ENCODE measurements around the gene RPAP2.

The RPAP2 gene

DNA sequence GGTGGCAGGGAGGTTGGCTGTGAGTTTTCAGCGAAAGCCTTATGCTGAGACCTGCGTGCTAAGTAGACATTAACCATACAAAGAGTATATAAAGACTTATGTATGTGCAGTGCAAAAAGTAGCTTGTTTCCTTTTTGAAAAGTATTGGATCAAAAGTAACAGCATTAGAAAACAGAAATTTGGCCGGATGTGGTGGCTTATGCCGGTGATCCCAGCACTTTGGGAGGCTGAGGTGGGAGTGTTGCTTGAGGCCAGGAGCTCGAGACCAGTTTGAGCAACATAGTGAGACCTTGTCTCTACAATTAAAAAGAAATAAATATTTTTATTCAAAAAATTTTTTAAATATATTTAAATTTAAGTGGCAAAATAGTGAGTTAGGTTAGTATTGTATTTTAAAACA, 2.2 kb downstream of the RPAP2 start:
- Histone ChIP-seq H3K4me2 (ENCODE audit: low read length) (no peak overlapping the region), H3K79me2 (ENCODE audit: insufficient read depth, low read length) (peaks cover 29% of the 10 kb centered on the region), H3K36me3 (ENCODE audit: insufficient read depth, low read length) (peaks cover 40% of the 10 kb centered on the region), H3K27ac (ENCODE audit: low read depth, low read length, poor library complexity, severe bottlenecking) (no peak overlapping the region), H3F3A (ENCODE audit: insufficient read depth, low read length) (no peaks in the 10 kb centered on the region), H3K9ac (ENCODE audit: low read length) (no peak overlapping the region), H2AFZ (ENCODE audit: low read length) (no peak overlapping the region), H3K4me1 (ENCODE audit: insufficient read depth, low read length, severe bottlenecking) (peaks cover 22% of the 10 kb centered on the region), H3K9me3 (ENCODE audit: low read length) (no peaks in the 10 kb centered on the region), H3K9me2 (ENCODE audit: low read depth, low read length) (no peaks in the 10 kb centered on the region), H3K4me3 (ENCODE audit: low read depth, low read length, poor library complexity, severe bottlenecking) (no peak overlapping the region), H3K27me3 (ENCODE audit: insufficient read depth, low read length) (no peaks in the 10 kb centered on the region), H4K20me1 (ENCODE audit: insufficient read depth, low read length) (no peaks in the 10 kb centered on the region)
- TF ChIP-seq, protein P1, sequence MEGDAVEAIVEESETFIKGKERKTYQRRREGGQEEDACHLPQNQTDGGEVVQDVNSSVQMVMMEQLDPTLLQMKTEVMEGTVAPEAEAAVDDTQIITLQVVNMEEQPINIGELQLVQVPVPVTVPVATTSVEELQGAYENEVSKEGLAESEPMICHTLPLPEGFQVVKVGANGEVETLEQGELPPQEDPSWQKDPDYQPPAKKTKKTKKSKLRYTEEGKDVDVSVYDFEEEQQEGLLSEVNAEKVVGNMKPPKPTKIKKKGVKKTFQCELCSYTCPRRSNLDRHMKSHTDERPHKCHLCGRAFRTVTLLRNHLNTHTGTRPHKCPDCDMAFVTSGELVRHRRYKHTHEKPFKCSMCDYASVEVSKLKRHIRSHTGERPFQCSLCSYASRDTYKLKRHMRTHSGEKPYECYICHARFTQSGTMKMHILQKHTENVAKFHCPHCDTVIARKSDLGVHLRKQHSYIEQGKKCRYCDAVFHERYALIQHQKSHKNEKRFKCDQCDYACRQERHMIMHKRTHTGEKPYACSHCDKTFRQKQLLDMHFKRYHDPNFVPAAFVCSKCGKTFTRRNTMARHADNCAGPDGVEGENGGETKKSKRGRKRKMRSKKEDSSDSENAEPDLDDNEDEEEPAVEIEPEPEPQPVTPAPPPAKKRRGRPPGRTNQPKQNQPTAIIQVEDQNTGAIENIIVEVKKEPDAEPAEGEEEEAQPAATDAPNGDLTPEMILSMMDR (IDR thresholded peaks at IDR 0.05; ENCODE audit: low read length): no peak
- no peak for TF ChIP-seq EZH2 (IDR thresholded peaks at IDR 0.05; ENCODE audit: borderline replicate concordance, low read length)

DNA sequence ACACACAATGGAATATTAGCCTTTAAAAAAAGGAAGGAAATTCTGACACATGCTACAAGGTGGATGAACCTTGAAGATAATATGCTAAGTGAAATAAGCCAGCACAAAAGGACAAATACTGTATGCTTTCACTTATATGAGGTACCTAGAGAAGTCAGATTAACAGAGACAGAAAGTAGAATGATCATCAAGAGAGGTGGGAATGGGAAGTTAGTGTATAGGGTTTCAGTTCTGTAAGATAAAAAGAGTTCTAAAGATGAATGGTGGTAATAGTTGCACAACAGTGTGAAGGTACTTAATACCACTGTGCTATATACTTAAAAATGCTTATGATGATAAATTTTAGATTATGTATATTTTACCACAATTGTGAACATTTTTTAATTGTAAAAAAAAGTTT, 7.2 kb downstream of the RPAP2 start:
- Histone ChIP-seq H3K4me2 (ENCODE audit: low read length) (no peak overlapping the region), H3K36me3 (ENCODE audit: insufficient read depth, low read length) (peaks cover 45% of the 10 kb centered on the region), H3K27me3 (ENCODE audit: insufficient read depth, low read length) (no peaks in the 10 kb centered on the region), H3K9me2 (ENCODE audit: low read depth, low read length) (no peaks in the 10 kb centered on the region), H4K20me1 (ENCODE audit: insufficient read depth, low read length) (no peaks in the 10 kb centered on the region), H3K4me3 (ENCODE audit: low read depth, low read length, poor library complexity, severe bottlenecking) (no peak overlapping the region), H3K27ac (ENCODE audit: low read depth, low read length, poor library complexity, severe bottlenecking) (no peak overlapping the region), H2AFZ (ENCODE audit: low read length) (no peak overlapping the region), H3F3A (ENCODE audit: insufficient read depth, low read length) (no peaks in the 10 kb centered on the region), H3K9ac (ENCODE audit: low read length) (no peak overlapping the region), H3K4me1 (ENCODE audit: insufficient read depth, low read length, severe bottlenecking) (no peaks in the 10 kb centered on the region), H3K9me3 (ENCODE audit: low read length) (no peaks in the 10 kb centered on the region), H3K79me2 (ENCODE audit: insufficient read depth, low read length) (peaks cover under 1% of the 10 kb centered on the region; the same call in 1 of the 2 replicates)
- TF ChIP-seq, protein P1 (IDR thresholded peaks at IDR 0.05; ENCODE audit: low read length): no peak
- no peak for TF ChIP-seq EZH2 (IDR thresholded peaks at IDR 0.05; ENCODE audit: borderline replicate concordance, low read length)

DNA sequence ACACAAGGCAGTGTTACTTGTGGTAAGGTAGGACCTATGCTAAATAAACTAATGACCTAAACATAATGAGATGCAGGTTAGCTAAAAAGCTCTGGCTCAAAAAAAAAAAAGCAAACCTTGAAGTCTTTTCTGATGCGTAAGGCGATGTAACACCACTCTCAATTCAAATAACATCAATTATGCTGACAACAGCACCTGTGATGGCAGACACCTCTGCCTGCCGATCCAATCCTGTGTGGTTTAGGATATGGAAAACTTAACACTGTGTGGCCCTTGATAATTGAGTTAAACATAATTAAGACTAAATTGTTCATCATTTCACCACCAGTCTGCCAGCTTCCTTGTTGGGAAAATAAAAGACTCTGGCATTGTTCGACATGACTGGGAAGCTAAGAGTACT, 9.1 kb downstream of the RPAP2 start:
- Histone ChIP-seq H3K9ac (ENCODE audit: low read length) (no peak overlapping the region), H3K27ac (ENCODE audit: low read depth, low read length, poor library complexity, severe bottlenecking) (no peak overlapping the region), H2AFZ (ENCODE audit: low read length) (no peak overlapping the region), H3K9me3 (ENCODE audit: low read length) (no peaks in the 10 kb centered on the region), H3K4me3 (ENCODE audit: low read depth, low read length, poor library complexity, severe bottlenecking) (no peak overlapping the region), H3K36me3 (ENCODE audit: insufficient read depth, low read length) (peaks cover 57% of the 10 kb centered on the region), H3K27me3 (ENCODE audit: insufficient read depth, low read length) (no peaks in the 10 kb centered on the region), H4K20me1 (ENCODE audit: insufficient read depth, low read length) (no peaks in the 10 kb centered on the region), H3F3A (ENCODE audit: insufficient read depth, low read length) (no peaks in the 10 kb centered on the region), H3K79me2 (ENCODE audit: insufficient read depth, low read length) (no peaks in the 10 kb centered on the region), H3K4me2 (ENCODE audit: low read length) (no peak overlapping the region), H3K4me1 (ENCODE audit: insufficient read depth, low read length, severe bottlenecking) (no peaks in the 10 kb centered on the region), H3K9me2 (ENCODE audit: low read depth, low read length) (no peaks in the 10 kb centered on the region)
- TF ChIP-seq, protein P1 (IDR thresholded peaks at IDR 0.05; ENCODE audit: low read length): no peak
- no peak for TF ChIP-seq EZH2 (IDR thresholded peaks at IDR 0.05; ENCODE audit: borderline replicate concordance, low read length)
